HG03521 (cell line): ENCODE data around the gene LAGE3.
A peak's percentile ranks its signal among the peaks of the same experiment; 100 is the strongest.

Experiments used
- ATAC-seq: cut with Tn5 transposase; IDR thresholded peaks from one replicate; pipeline ENCODE4 v1.9.1; 2021; ENCODE audit warnings: mild to moderate bottlenecking, moderate library complexity; ENCODE audit not compliant: unreplicated experiment

The LAGE3 gene

GRCh38 chrX:154458116-154458953, 20.7 kb downstream of the LAGE3 start, which contains the start of gene PLXNA3:
Gene PLXNA3 (plus strand): TSS chrX:154458281. CDS start chrX:154460184, 1,903 bp downstream.
- ATAC-seq: peak; percentile 46

- peak; percentile 44 for ATAC-seq
These were observed 21.5 kb downstream of the LAGE3 start for GRCh38 chrX:154457491-154458115.

- no peak for ATAC-seq
These were observed 26.3 kb downstream of the LAGE3 start for GRCh38 chrX:154452823-154453222.

- no peak for ATAC-seq
These were observed 28.8 kb downstream of the LAGE3 start for GRCh38 chrX:154450312-154450711.

GRCh38 chrX:154449618-154450017, 29.5 kb downstream of the LAGE3 start:
- no peak for ATAC-seq

- no peak for ATAC-seq
These were observed 30.6 kb downstream of the LAGE3 start for GRCh38 chrX:154448484-154448883.

- no peak for ATAC-seq
These were observed 32.7 kb downstream of the LAGE3 start for GRCh38 chrX:154446430-154446829.

GRCh38 chrX:154445776-154446175, 33.3 kb downstream of the LAGE3 start:
- no peak for ATAC-seq

- ATAC-seq: no peak
These were observed 34.3 kb downstream of the LAGE3 start for GRCh38 chrX:154444755-154445246.

GRCh38 chrX:154443992-154444754, 34.9 kb downstream of the LAGE3 start, which contains the start of gene FAM50A:
Gene FAM50A (plus strand): TSS chrX:154444141. CDS start chrX:154444236, 95 bp downstream.
- peak; percentile 84 for ATAC-seq

- no peak for ATAC-seq
These were observed 35.6 kb downstream of the LAGE3 start for GRCh38 chrX:154443479-154443910.

- no peak for ATAC-seq
These were observed 36.9 kb downstream of the LAGE3 start for GRCh38 chrX:154441984-154442707.

GRCh38 chrX:154441564-154441963, 37.5 kb downstream of the LAGE3 start:
- no peak for ATAC-seq

GRCh38 chrX:154440623-154441357, 38.3 kb downstream of the LAGE3 start:
- ATAC-seq: no peak

- no peak for ATAC-seq
These were observed 39.2 kb downstream of the LAGE3 start for GRCh38 chrX:154439841-154440240.

GRCh38 chrX:154437971-154438893, 40.8 kb downstream of the LAGE3 start:
- ATAC-seq: no peak

GRCh38 chrX:154436983-154437752, 41.9 kb downstream of the LAGE3 start, which contains the start of gene GDI1:
Gene GDI1 (plus strand): TSS chrX:154437154. CDS start chrX:154437255, 101 bp downstream.
- peak; percentile 46 for ATAC-seq
